NB4 (cell line): ENCODE measurements around the gene FLT1.

Experiments
- CTCF ChIP-seq: IDR thresholded peaks from one replicate; pipeline ENCODE4 v1.5.1; 2012; ENCODE audit warnings: low read depth, low read length
- MAX ChIP-seq: IDR thresholded peaks from 2 replicates; pipeline ENCODE4 v1.6.1; 2011; ENCODE audit warnings: low read depth, low read length
- POLR2A ChIP-seq: IDR thresholded peaks from 2 replicates; pipeline ENCODE4 v1.6.1; 2011; ENCODE audit warnings: mild to moderate bottlenecking; ENCODE audit not compliant: insufficient read length; ENCODE audit errors: extremely low read depth

- TF ChIP-seq CTCF (no peak), POLR2A (no peak), MAX (no peak)
Observed at GRCh38 chr13:28321756-28322155, 173.2 kb downstream of the FLT1 start.
